ENCODE data around the gene WRAP73. TPM values are rescaled to one million over a fixed set of nuclear protein-coding genes. Genes with fewer than 3 reads are reported as not detected.

Gene WRAP73
- total RNA-seq, 1 experiment from 2014 or later, result 57.2 TPM

- H3K4me2 ChIP-seq (ENCODE audit: low read length), result no peak overlapping the region
- no peak overlapping the region for H3K27ac ChIP-seq (ENCODE audit: low read length)
- no peak overlapping the region for H2AFZ ChIP-seq (ENCODE audit: low read length)
- H3K4me3 ChIP-seq (ENCODE audit: low read length), result no peak overlapping the region
- ChIA-PET POLR2A (ENCODE audit: unreplicated experiment) (no interaction called here), CTCF (interaction anchor here (0.8 kb wide), 1 partner anchor 14 kb away, joined by 5 read pairs; no protein-coding TSS in a partner anchor)
- no peaks in the 10 kb centered on the region for H3K36me3 ChIP-seq (ENCODE audit: low read depth, low read length)
- H3K4me1 ChIP-seq (ENCODE audit: insufficient read depth, low read length), result no peaks in the 10 kb centered on the region
- BruUV-seq (replicated peaks), result no TSS peak
- H3F3A ChIP-seq (ENCODE audit: low read length, unreplicated experiment), result no peaks in the 10 kb centered on the region
- intact Hi-C loops (cut with micrococcal nuclease), result no loop called here
- H4K20me1 ChIP-seq (ENCODE audit: low read length), result no peaks in the 10 kb centered on the region
- ATAC-seq (no peak), DNase-seq (no peak)
- no peak for TF ChIP-seq EZH2phosphoT487 (IDR thresholded peaks at IDR 0.05; ENCODE audit: borderline replicate concordance, low read length)
- TF ChIP-seq CTCF (conservative IDR thresholded peaks at IDR 0.05; ENCODE audit: low read depth, low read length), result no peak
- no peak for TF ChIP-seq EZH2 (IDR thresholded peaks at IDR 0.05; ENCODE audit: low read length, unreplicated experiment)
- no peaks in the 10 kb centered on the region for H3K27me3 ChIP-seq (ENCODE audit: low read length)
- H3K9me2 ChIP-seq (replicated peaks; ENCODE audit: low read length), result no peaks in the 10 kb centered on the region
- 0 out of 2 replicates have a peak, but pooled peaks cover 6% of the 10 kb centered on the region for H3K9me3 ChIP-seq (ENCODE audit: low read length)
- H3K9ac ChIP-seq (ENCODE audit: low read length), result no peak overlapping the region
- no peaks in the 10 kb centered on the region for H3K79me2 ChIP-seq (ENCODE audit: low read length)
Measured at GRCh38 chr1:3604997-3605823, 44.7 kb downstream of the WRAP73 start.

- Histone ChIP-seq H3K9ac (ENCODE audit: low read length) (no peak overlapping the region), H3K9me2 (replicated peaks; ENCODE audit: low read length) (no peaks in the 10 kb centered on the region), H3K4me2 (ENCODE audit: low read length) (no peak overlapping the region), H3K4me1 (ENCODE audit: insufficient read depth, low read length) (no peaks in the 10 kb centered on the region), H3K27ac (ENCODE audit: low read length) (no peak overlapping the region), H3K27me3 (ENCODE audit: low read length) (no peaks in the 10 kb centered on the region), H4K20me1 (ENCODE audit: low read length) (no peaks in the 10 kb centered on the region), H3K36me3 (ENCODE audit: low read depth, low read length) (no peaks in the 10 kb centered on the region), H3K9me3 (ENCODE audit: low read length) (0 out of 2 replicates have a peak, but pooled peaks cover 6% of the 10 kb centered on the region), H3K79me2 (ENCODE audit: low read length) (no peaks in the 10 kb centered on the region), H3F3A (ENCODE audit: low read length, unreplicated experiment) (no peaks in the 10 kb centered on the region), H3K4me3 (ENCODE audit: low read length) (no peak overlapping the region), H2AFZ (ENCODE audit: low read length) (no peak overlapping the region)
- BruUV-seq (replicated peaks), result no TSS peak
- ChIA-PET CTCF (interaction anchor here (0.8 kb wide), 1 partner anchor 14 kb away, joined by 5 read pairs; no protein-coding TSS in a partner anchor), POLR2A (ENCODE audit: unreplicated experiment) (no interaction called here)
- ATAC-seq (no peak), DNase-seq (no peak)
- no peak for TF ChIP-seq EZH2phosphoT487 (IDR thresholded peaks at IDR 0.05; ENCODE audit: borderline replicate concordance, low read length)
- TF ChIP-seq EZH2 (IDR thresholded peaks at IDR 0.05; ENCODE audit: low read length, unreplicated experiment), result no peak
- TF ChIP-seq CTCF (conservative IDR thresholded peaks at IDR 0.05; ENCODE audit: low read depth, low read length), result no peak
- intact Hi-C loops (cut with micrococcal nuclease), result no loop called here
Measured at GRCh38 chr1:3604468-3604974, 45.4 kb downstream of the WRAP73 start.

Measured in PC-3 (cell line).